Endothelial cell of umbilical vein (primary cell): ENCODE data around the gene GIGYF2. TPM values are rescaled to one million over a fixed set of nuclear protein-coding genes. Genes with fewer than 3 reads are reported as not detected.

Source experiments
- BruUV-seq: library from RNA; stranded (reverse); fragments of 400-500 nt; replicated peaks from 2 replicates; lab custom pipeline; 2021; lab: Mats Ljungman, UMichigan
- CTCF ChIA-PET: fragments of 300-600, 350-600 bp; sonication (Branson Sonifier 250); formaldehyde crosslinking; loops from one replicate; lab custom pipeline; 2021; ENCODE audit warnings: antibody characterized with exemption, inconsistent platforms; lab: Charles Lee
- POLR2A ChIA-PET: fragments of 300-600, 350-600 bp; sonication (Branson Sonifier 250); formaldehyde crosslinking; loops from one replicate; lab custom pipeline; 2021; ENCODE audit warnings: antibody characterized with exemption, inconsistent platforms; lab: Charles Lee
- DNase-seq: peaks from one replicate; pipeline ENCODE4 v3.0.0-alpha.2; 2011; ENCODE audit warnings: low read depth, low spot score
- FAIRE-seq: peaks from 2 replicates; lab custom pipeline; 2011; peaks lifted over from hg19 to GRCh38; lab: Jason Lieb, UNC
- H2AFZ ChIP-seq: 2 replicates; pipeline ENCODE4 v1.6.0; 2012; ENCODE audit warnings: low read depth, low read length, control low read depth, inconsistent platforms
- H3K27ac ChIP-seq: 2 replicates; pipeline ENCODE4 v1.5.1; 2011; ENCODE audit warnings: low read depth, mild to moderate bottlenecking, control low read depth, low read length, moderate library complexity; ENCODE audit not compliant: insufficient read depth
- H3K27me3 ChIP-seq, 2 experiments: 2 replicates each; pipeline versions ENCODE4 v1.6.0 to v1.6.1; 2011; ENCODE audit warnings: low read length in 2 of 2, mixed read lengths in 1 of 2; ENCODE audit not compliant: control insufficient read depth in 2 of 2, insufficient read depth in 2 of 2
- H3K36me3 ChIP-seq, 2 experiments: 2 replicates in 1 of 2; 3 replicates in 1 of 2; pipeline ENCODE4 v1.5.1; 2011; ENCODE audit warnings: low read length in 2 of 2, mild to moderate bottlenecking in 1 of 2, moderate library complexity in 1 of 2; ENCODE audit not compliant: control insufficient read depth in 2 of 2, insufficient read depth in 2 of 2; ENCODE audit errors: extremely low read depth in 1 of 2
- H3K4me1 ChIP-seq: 3 replicates; pipeline ENCODE4 v1.5.1; 2011; ENCODE audit warnings: mild to moderate bottlenecking, low read length; ENCODE audit not compliant: control insufficient read depth, insufficient read depth; ENCODE audit errors: extremely low read depth
- H3K4me2 ChIP-seq: 2 replicates; pipeline ENCODE4 v1.6.1; 2011; ENCODE audit warnings: low read length, control low read depth, mixed read lengths; ENCODE audit not compliant: insufficient read depth
- H3K4me3 ChIP-seq, 3 experiments: fragments of 200-600 bp in 1 of 3; sonication (generic), shearing (Covaris generic) in 1 of 3; replicated peaks in 1 of 3; 2 replicates each; pipeline ENCODE4 v1.5.1; 2011 to 2016; ENCODE audit warnings: control low read depth in 3 of 3, low read length in 3 of 3, mild to moderate bottlenecking in 2 of 3, inconsistent platforms in 1 of 3, low read depth in 1 of 3, moderate library complexity in 1 of 3; ENCODE audit not compliant: insufficient read depth in 1 of 3
- H3K79me2 ChIP-seq: 2 replicates; pipeline ENCODE4 v1.6.0; 2012; ENCODE audit warnings: low read length, inconsistent platforms; ENCODE audit not compliant: control insufficient read depth, insufficient read depth
- H3K9ac ChIP-seq: replicated peaks from 2 replicates; pipeline ENCODE3; 2011; ENCODE audit warnings: low read length, control low read depth; ENCODE audit not compliant: insufficient read depth; ENCODE audit errors: extremely low read depth
- H3K9me1 ChIP-seq: replicated peaks from 3 replicates; pipeline ENCODE4 v1.6.0; 2011; ENCODE audit warnings: mild to moderate bottlenecking, low read length; ENCODE audit not compliant: control insufficient read depth, insufficient read depth; ENCODE audit errors: extremely low read depth
- H3K9me3 ChIP-seq: replicated peaks from 2 replicates; pipeline ENCODE4 v1.5.1; 2012; ENCODE audit warnings: low read length, inconsistent platforms; ENCODE audit not compliant: control insufficient read depth, insufficient read depth
- H4K20me1 ChIP-seq: replicated peaks from 2 replicates; pipeline ENCODE3; 2011; ENCODE audit warnings: mild to moderate bottlenecking, low read length; ENCODE audit not compliant: control insufficient read depth, insufficient read depth; ENCODE audit errors: extremely low read depth
- EZH2 ChIP-seq: IDR thresholded peaks from 2 replicates; pipeline ENCODE4 v1.6.1; 2012; ENCODE audit warnings: borderline replicate concordance, low read depth, mild to moderate bottlenecking, moderate library complexity, low read length, inconsistent platforms; ENCODE audit not compliant: severe bottlenecking
- FOS ChIP-seq: IDR thresholded peaks from 2 replicates; pipeline ENCODE4 v1.6.1; 2011; ENCODE audit warnings: mild to moderate bottlenecking, low read length, moderate library complexity, borderline replicate concordance; ENCODE audit not compliant: insufficient read depth
- GATA2 ChIP-seq: IDR thresholded peaks from 2 replicates; pipeline ENCODE4 v1.7.0; 2011; ENCODE audit warnings: low read depth, mild to moderate bottlenecking, moderate library complexity, mixed read lengths, low read length; ENCODE audit not compliant: insufficient read length, insufficient read depth
- MYC ChIP-seq: IDR thresholded peaks from one replicate; pipeline ENCODE4 v1.6.1; 2011; ENCODE audit warnings: mild to moderate bottlenecking, low read depth, low read length
- POLR2A ChIP-seq: IDR thresholded peaks from 2 replicates; pipeline ENCODE4 v1.6.1; 2012; ENCODE audit warnings: low read depth, mild to moderate bottlenecking, control low read depth, low read length
- dilution Hi-C: fragments of 300-500 bp; cut with MboI; formaldehyde crosslinking; loops from one replicate; pipeline ENCODE4 v1.15.0; 2019; ENCODE audit warnings: low sequenced_read_pairs; ENCODE audit not compliant: extremely low pct_ligation_motif_present
- intact Hi-C: fragments of 100-400 bp; cut with micrococcal nuclease; formaldehyde crosslinking; loops from one replicate; pipeline ENCODE4 v1.10.0; 2022
- polyA plus RNA-seq, 4 experiments: library from polyadenylated mRNA; depleted of rRNA in 3 of 4; stranded (reverse) in 3 of 4; unstranded in 1 of 4; fragments of >200 nt; gene quantifications; 2 replicates each; pipeline versions ENCODE4 v1.2.1 to v1.2.3, GENCODE V29; 2011 to 2012; ENCODE audit warnings: missing spikeins in 1 of 4
- total RNA-seq: library from RNA; stranded (reverse); gene quantifications from 2 replicates; pipeline ENCODE4 v1.2.3, GENCODE V29; 2021

GIGYF2 gene
- total and polyA plus RNA-seq, 2 donors (not counting 3 experiments of a cell fraction or from before 2014, with no cell fraction given), result 22.9 to 56.4 TPM

- DNase-seq (no peak), FAIRE-seq (no peak)
- Histone ChIP-seq H3K27ac (no peak overlapping the region), H3K4me1 (no peaks in the 10 kb centered on the region), H3K9me1 (no peaks in the 10 kb centered on the region), H3K9ac (no peak overlapping the region), H3K79me2 (no peaks in the 10 kb centered on the region), H3K27me3 (no peaks in the 10 kb centered on the region), H3K9me3 (no peaks in the 10 kb centered on the region), H4K20me1 (no peaks in the 10 kb centered on the region), H2AFZ (no peak overlapping the region), H3K4me2 (no peak overlapping the region), H3K4me3 (no peak overlapping the region), H3K36me3 (peaks cover 21 to 26% of the 10 kb centered on the region in 2 experiments)
- TF ChIP-seq MYC (no peak), FOS (no peak), EZH2 (no peak)
- POLR2A ChIA-PET, result no interaction called here
- CTCF ChIA-PET, result interaction anchor here (0.8 kb wide), 1 partner anchor 8 kb away, joined by 6 read pairs; no protein-coding TSS in a partner anchor
- BruUV-seq, result no TSS peak
- dilution Hi-C loops, result no loop called here
- intact Hi-C loops, result no loop called here
Observed at GRCh38 chr2:232791518-232791917, 94.4 kb downstream of the GIGYF2 start.

GRCh38 chr2:232793271-232793670, 96.1 kb downstream of the GIGYF2 start:
- intact Hi-C loops (no loop called here), dilution Hi-C loops (no loop called here)
- H3K9ac ChIP-seq, result no peak overlapping the region
- FAIRE-seq, result no peak
- no peak overlapping the region for H3K27ac ChIP-seq
- H3K4me3 ChIP-seq, result no peak overlapping the region
- no peak overlapping the region for H2AFZ ChIP-seq
- H3K4me2 ChIP-seq, result no peak overlapping the region
- TF ChIP-seq POLR2A (no peak), EZH2 (no peak), FOS (no peak), GATA2 (no peak)
- no peaks in the 10 kb centered on the region for H3K4me1 ChIP-seq
- ChIA-PET POLR2A (no interaction called here), CTCF (no interaction called here)
- DNase-seq, result no peak
- H3K9me3 ChIP-seq, result no peaks in the 10 kb centered on the region
- H3K9me1 ChIP-seq, result no peaks in the 10 kb centered on the region
- no TSS peak for BruUV-seq
- peaks cover 21 to 23% of the 10 kb centered on the region in 2 experiments for H3K36me3 ChIP-seq
- H3K79me2 ChIP-seq, result no peaks in the 10 kb centered on the region
- no peaks in the 10 kb centered on the region for H3K27me3 ChIP-seq
- no peaks in the 10 kb centered on the region for H4K20me1 ChIP-seq
